HG02571 (cell line): ENCODE measurements around the gene LILRB3.
"Not testable (repeated sequence)": the region's sequence is repeated elsewhere in the genome, so short reads cannot be mapped to it uniquely, and the experiment has no call there.

Source experiments
- ATAC-seq: cut with Tn5 transposase; IDR thresholded peaks from one replicate; pipeline ENCODE4 v1.9.1; 2021; ENCODE audit warnings: mild to moderate bottlenecking, moderate library complexity; ENCODE audit not compliant: unreplicated experiment

The LILRB3 gene

DNA sequence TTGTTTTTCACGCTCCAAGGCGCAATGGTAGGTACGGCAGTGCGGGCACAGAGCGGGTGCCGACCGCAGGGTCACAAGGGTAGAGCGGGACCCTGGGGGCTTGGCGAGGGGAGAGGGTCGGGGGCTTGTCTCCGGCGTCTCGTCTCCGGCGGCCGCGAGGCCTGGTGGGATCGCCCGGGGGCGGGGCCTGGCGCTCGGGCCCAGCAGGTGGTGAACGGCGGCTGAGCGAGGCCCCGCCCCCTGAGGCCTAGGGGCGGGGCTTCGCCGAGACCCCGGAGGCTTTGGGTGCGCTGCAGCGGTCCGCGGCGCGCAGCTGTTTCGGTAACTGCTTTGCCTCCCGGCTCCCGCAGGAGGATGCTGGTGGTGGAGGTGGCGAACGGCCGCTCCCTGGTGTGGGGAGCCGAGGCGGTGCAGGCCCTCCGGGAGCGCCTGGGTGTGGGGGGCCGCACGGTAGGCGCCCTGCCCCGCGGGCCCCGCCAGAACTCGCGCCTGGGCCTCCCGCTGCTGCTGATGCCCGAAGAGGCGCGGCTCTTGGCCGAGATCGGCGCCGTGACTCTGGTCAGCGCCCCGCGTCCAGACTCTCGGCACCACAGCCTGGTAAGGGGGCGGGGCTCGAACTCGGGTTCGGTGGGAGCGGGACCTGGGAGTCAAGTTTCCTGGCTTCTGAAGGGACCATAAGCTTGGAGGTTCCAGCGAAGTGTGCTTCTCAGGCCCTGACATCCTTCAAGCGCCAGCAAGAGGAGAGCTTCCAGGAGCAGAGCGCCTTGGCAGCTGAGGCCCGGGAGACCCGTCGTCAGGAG is 31.6 kb downstream of the LILRB3 start, which contains the start of gene TSEN34:
Gene TSEN34, plus strand, starts transcription at position 298 of the 800 bp plus-strand sequence. Its CDS starts 57 bp downstream, at position 355.
- ATAC-seq = peak; percentile 28

GRCh38 chr19:54190503-54191010 is 32.2 kb downstream of the LILRB3 start:
- ATAC-seq = peak; percentile 41

DNA sequence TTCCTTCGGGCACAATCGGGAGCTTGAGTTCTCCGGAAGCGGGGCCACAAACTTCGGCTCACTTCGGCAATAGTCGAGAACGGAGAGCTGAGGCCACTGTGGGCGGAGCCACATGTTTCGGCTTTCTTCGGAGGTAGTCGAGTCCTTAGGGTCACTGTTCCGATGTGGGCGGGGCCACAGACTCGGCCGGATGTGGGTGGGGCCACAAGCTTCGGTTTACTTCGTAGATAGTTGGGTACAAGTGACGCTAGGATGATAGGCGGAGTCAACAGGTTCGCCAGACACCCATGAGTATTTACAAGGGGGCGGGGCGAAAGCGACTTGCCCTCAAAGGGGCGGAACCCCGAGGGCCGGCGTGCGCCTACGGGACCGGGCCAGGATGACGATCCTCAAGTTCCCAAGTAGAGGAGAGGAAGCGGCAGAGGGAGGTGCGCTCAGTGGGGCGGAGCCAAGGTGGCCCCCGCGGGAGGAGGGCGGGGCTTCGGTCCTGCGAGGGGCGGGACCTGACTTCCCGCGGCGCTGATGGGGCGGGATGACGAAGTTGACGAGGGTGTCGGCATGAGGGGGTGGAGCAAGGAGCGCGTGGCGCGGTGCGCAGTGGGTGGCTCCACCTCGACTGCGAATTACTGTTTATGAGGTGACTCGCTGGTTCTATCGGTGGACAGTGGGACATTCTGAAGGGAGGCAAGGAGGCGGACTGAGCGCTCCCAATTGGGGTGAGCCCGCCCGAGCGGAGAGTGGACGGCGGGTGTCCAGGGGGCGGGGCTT is 32.9 kb downstream of the LILRB3 start:
- peak; percentile 44 for ATAC-seq

GRCh38 chr19:54189145-54189734 is 33.6 kb downstream of the LILRB3 start, which contains the start of gene MBOAT7:
Gene MBOAT7, minus strand, starts transcription at chr19:54189580. Its CDS starts 1,072 bp downstream, at chr19:54188508.
- peak; percentile 12 for ATAC-seq

GRCh38 chr19:54188215-54188871 is 34.5 kb downstream of the LILRB3 start:
- ATAC-seq = no peak

DNA sequence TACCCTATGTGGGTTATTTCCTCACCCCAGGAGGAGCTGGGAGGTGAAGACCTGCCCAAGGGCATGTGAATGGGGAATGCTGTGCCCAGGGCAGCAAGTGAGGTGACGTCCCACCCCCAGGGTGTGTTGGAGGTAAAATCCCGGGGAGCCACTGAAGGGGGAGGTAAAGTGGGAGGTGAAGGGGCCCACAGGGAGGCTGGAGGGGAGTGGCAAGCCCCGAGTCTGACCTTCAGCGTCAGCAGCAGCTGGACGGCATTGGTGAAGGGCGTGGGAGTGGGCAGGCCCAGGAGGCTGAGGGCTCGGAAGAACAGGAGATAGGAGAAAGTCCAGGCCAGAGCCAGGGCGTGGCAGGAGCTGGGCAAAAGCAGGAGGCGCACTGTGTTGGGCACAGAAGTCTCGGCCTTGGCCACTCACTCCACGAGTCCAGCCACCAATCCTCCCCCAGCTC is 35.8 kb downstream of the LILRB3 start:
- ATAC-seq = no peak

DNA sequence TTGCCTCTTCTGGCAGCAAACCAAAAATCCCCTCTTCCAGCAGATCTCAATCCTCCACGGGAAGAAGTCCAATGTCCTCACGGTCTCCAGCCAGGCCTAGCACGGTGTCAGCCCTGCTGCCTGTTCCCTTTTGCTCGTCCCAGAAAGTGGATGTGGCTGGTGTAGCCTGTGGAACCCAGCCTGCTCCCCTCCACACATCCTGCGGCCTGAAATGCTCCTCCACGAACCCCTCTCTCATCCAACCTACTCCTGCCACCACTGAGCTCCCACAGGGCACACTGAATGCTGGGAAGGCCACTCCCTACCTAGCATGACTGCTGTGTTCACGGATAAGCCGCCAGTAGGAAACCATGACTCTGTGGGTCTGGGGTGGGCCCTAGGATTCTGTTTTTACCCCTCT is 36.5 kb downstream of the LILRB3 start:
- no peak for ATAC-seq

GRCh38 chr19:54183431-54183830 is 39.4 kb downstream of the LILRB3 start:
- no peak for ATAC-seq

GRCh38 chr19:54181894-54182293 is 40.9 kb downstream of the LILRB3 start:
- not testable (repeated sequence) for ATAC-seq

- no peak for ATAC-seq
Measured at GRCh38 chr19:54180691-54181091, 42.1 kb downstream of the LILRB3 start.

GRCh38 chr19:54179921-54180461 is 42.8 kb downstream of the LILRB3 start:
- ATAC-seq = no peak

- ATAC-seq = no peak
Measured at GRCh38 chr19:54179262-54179852, 43.5 kb downstream of the LILRB3 start.

GRCh38 chr19:54178581-54179261 is 44.1 kb downstream of the LILRB3 start:
- no peak for ATAC-seq

DNA sequence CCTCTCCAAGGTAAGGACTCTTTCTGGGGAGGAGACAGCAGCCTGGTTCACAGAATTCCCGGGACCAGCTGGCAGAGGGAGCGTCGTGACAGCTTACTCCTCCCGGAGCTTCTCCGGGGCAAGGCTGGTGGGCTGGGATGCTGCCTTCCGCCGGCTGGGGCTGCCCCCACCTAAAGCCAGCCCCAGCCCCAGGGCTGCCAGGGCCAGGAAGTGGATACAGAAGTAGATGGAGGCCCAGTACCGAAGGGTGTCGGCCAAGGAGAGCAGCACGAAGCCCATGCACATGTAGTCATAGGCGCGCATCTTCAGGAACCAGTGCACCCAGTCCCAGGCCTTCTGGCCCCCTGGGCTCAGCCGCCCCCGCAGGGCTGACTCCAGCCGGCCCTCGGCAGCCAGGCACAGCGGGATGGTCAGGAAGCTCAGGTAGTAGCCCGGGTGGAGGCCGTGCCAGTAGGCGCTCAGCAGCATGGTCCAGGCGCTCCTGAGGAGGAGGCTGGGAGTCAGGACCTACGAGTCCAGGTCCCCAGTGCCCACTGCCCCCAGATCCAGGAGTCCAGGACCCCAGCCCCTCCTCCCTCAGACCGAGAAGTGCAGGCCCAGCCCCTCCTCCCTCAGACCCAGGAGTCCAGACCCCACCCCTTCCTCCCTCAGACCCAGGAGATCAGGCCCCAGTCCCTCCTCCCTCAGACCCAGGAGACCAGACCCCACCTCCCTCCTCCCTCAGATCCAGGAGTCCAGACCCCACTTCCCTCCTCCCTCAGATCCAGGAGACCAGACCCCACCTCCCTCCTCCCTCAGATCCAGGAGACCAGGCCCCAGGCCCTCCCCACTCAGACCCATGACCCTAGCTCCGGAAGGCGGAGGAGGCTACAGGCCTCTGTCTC is 48.6 kb downstream of the LILRB3 start:
- ATAC-seq = no peak

- no peak for ATAC-seq
Measured at GRCh38 chr19:54173359-54173699, 49.5 kb downstream of the LILRB3 start.

GRCh38 chr19:54172471-54173358 is 50.1 kb downstream of the LILRB3 start, which contains the start of gene TMC4:
Gene TMC4, minus strand, starts transcription at chr19:54173160. Its CDS starts 43 bp downstream, at chr19:54173117.
- no peak for ATAC-seq

DNA sequence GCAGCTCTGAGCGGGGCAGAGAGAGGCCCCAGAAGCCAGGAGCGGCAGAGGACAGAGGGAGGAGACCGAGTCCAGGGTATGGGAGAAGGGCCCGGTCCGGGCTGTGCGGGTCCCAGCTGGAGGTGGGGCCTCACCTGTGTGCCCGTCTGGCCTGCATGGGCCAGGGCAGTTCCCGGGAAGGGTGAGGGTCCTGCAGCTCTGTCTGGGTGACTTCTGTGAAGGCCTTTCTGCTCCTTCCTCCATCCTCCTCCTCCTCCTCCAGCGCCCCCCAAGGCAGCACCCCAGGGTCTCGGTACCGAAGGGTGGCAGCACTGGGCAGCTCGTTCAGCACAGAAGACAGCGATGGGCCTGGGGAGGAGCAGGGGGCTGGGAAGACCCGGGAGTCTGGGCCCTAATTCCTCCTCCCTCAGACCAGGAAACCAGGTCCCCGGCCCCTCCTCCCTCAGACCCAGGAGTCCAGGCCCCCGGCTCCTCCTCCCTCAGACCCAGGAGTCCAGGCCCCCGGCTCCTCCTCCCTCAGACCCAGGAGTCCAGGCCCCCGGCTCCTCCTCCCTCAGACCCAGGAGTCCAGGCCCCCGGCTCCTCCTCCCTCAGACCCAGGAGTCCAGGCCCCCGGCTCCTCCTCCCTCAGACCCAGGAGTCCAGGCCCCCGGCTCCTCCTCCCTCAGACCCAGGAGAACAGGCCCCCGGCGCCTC is 50.9 kb downstream of the LILRB3 start:
- not testable (repeated sequence) for ATAC-seq
